Diencephalon (tissue), 1 donor: ENCODE results near the gene ASPG. TPM values are rescaled to one million over a fixed set of nuclear protein-coding genes. Genes with fewer than 3 reads are reported as not detected.
A peak's percentile ranks its signal among the peaks of the same experiment; 100 is the strongest.

Experiments used
- small RNA-seq: library from RNA; depleted of rRNA; stranded (forward); fragments of <200 nt; gene quantifications from one replicate; pipeline ENCODE3, GENCODE V24; 2014
- total RNA-seq: library from RNA; depleted of rRNA; stranded (reverse); fragments of >200 nt; gene quantifications from one replicate; pipeline ENCODE4 v1.2.3, GENCODE V29; 2014

The ASPG gene
- total RNA-seq: 0.46 TPM

DNA sequence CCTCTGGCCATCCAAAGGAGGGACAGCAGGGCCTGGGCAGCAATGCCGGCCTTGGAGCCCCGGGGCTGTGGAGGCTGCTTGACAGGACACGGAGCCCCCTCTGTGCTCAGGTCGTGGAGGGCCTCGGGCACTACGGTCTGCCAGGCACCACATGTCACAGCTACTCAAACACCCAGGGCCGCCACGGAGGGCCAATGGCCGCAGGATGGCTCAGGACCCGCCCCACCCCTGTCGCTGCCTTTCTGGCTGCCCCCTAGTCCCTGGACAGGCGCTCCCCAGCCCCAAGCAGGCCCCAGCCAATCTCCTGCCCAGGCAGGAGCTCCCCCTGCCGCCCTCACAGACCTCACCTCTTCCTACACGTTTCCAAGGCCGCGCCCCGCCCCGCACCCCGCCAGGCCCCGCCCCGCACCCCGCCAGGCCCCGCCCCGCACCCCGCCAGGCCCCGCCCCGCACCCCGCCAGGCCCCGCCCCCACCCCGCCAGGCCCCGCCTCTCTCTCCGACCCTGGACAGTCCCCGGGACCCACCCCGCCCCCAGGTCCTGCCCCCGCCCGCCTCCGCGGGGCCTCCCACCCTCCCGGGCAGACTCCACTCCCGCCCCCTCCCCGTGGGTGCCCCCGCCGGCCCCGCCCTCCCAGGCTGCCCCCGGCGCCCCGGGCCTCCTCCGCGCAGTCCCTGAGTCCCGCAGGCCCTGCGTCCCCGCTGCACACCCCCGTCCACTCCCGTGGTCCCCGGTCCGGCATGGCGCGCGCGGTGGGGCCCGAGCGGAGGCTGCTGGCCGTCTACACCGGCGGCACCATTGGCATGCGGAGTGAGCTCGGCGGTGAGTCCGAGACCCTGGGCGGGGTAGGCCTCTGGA, at the start of gene ASPG:
Gene ASPG, plus strand, starts transcription at position 669 of the 857 bp plus-strand sequence. Its CDS starts 71 bp downstream, at position 740.

DNA sequence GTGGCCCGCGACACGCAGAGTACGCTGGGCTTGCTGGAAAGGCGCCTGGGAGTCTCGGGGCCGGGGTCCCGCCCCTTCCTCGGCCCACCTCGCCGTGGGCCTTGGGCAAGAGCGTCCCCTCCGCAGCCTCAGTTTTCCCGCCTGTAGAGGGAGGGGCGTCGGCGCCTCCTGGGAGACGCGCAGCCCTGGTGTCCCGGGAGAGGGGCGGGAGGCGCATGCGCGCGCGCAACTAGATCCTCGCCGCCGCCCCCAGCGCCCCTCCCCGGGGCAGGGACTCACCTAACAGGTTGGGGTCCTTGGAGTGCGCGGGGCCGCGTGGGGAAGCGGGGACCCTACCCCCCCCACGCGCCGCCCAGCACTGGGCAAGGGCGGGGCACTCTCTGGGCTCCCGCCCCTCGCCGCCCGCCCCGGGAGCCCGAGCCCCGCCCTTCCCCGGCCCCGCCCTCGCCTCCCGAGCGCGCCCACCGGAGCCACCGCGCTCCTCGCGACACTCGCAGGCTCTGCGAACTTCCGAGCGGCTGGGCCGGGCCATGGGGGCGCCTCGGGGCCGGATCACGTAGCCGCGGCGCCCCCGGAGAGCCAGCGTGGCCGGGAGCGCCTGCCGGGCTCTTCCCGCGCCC, 52.7 kb downstream of the ASPG start, which contains the start of gene KIF26A:
Gene KIF26A, plus strand, starts transcription at position 490 of the 620 bp plus-strand sequence. CDS start 136 bp downstream, outside the sequence.

Small RNA genes lying within 50 kb of the gene (small RNA-seq; reads per million reads assigned to genes)
- gene MIR203A: 11.5 reads per million, percentile 94 among the genes with 10 or more reads in this experiment

Other genes starting within 250 kb of the ASPG start
- gene PPP1R13B, start 238.1 kb upstream of the ASPG start, total RNA-seq: 18.9 TPM
- 4.4 TPM for gene TDRD9, start 157.2 kb upstream of the ASPG start, total RNA-seq
- 1.2 TPM for gene RD3L, start 143.2 kb upstream of the ASPG start, total RNA-seq
- gene KIF26A, start 52.9 kb downstream of the ASPG start, total RNA-seq: 9.2 TPM